CD4-positive, alpha-beta memory T cell (primary cell): ENCODE measurements around the gene CHCHD6. TPM values are rescaled to one million over a fixed set of nuclear protein-coding genes. Genes with fewer than 3 reads are reported as not detected.

Source experiments
- CTCF ChIA-PET: fragments of 350-600 bp; sonication (Branson Sonifier 250); formaldehyde crosslinking; loops from one replicate; lab custom pipeline; 2021; ENCODE audit warnings: inconsistent platforms; ENCODE audit not compliant: partially characterized antibody; lab: Charles Lee
- POLR2A ChIA-PET: fragments of 350-600 bp; sonication (Branson Sonifier 250); formaldehyde crosslinking; loops from one replicate; lab custom pipeline; 2021; ENCODE audit not compliant: partially characterized antibody; lab: Charles Lee
- DNase-seq, 5 donors: peaks; one replicate each; pipeline versions ENCODE4 v3.0.0 to v3.0.0-alpha.2; 2020 to 2022; ENCODE audit warnings: mixed read lengths in 1 of 5
- H3K27ac ChIP-seq: one replicate; pipeline ENCODE4 v1.7.0; 2013; ENCODE audit warnings: low read depth, low read length
- H3K27me3 ChIP-seq: 2 replicates; pipeline ENCODE4 v1.7.0; 2013; ENCODE audit warnings: mild to moderate bottlenecking, low read length, moderate library complexity; ENCODE audit not compliant: insufficient read depth
- H3K36me3 ChIP-seq: 2 replicates; pipeline ENCODE4 v1.7.0; 2013; ENCODE audit warnings: mild to moderate bottlenecking, low read length, moderate library complexity; ENCODE audit not compliant: insufficient read depth
- H3K4me1 ChIP-seq: 2 replicates; pipeline ENCODE4 v1.7.0; 2013; ENCODE audit warnings: mild to moderate bottlenecking, low read length, moderate library complexity; ENCODE audit not compliant: insufficient read depth
- H3K4me3 ChIP-seq, 2 donors: one replicate each; pipeline ENCODE4 v1.7.0; 2013; ENCODE audit warnings: low read length in 2 of 2, mild to moderate bottlenecking in 1 of 2
- H3K9me3 ChIP-seq, 2 donors: one replicate each; pipeline ENCODE4 v1.7.0; 2013; ENCODE audit warnings: low read length in 2 of 2, control low read depth in 1 of 2; ENCODE audit not compliant: control insufficient read depth in 1 of 2
- H3K27ac Mint-ChIP-seq, 7 donors: one replicate each; pipeline ENCODE4 v1.8.0; 2020 to 2021; ENCODE audit warnings: mixed read lengths in 7 of 7, mild to moderate bottlenecking in 6 of 7, inconsistent platforms in 3 of 7, moderate library complexity in 3 of 7
- H3K27me3 Mint-ChIP-seq, 2 donors: one replicate each; pipeline ENCODE4 v1.8.0; 2020 to 2021; ENCODE audit warnings: mixed read lengths in 2 of 2
- H3K36me3 Mint-ChIP-seq, 2 donors: one replicate each; pipeline ENCODE4 v1.8.0; 2020 to 2021; ENCODE audit warnings: mixed read lengths in 2 of 2, inconsistent platforms in 1 of 2, mild to moderate bottlenecking in 1 of 2
- H3K4me1 Mint-ChIP-seq, 4 donors: one replicate each; pipeline ENCODE4 v1.8.0; 2020 to 2021; ENCODE audit warnings: mixed read lengths in 4 of 4, mild to moderate bottlenecking in 1 of 4
- H3K4me3 Mint-ChIP-seq, 8 donors: one replicate each; pipeline ENCODE4 v1.8.0; 2020 to 2021; ENCODE audit warnings: mixed read lengths in 8 of 8, mild to moderate bottlenecking in 7 of 8, moderate library complexity in 6 of 8, inconsistent platforms in 3 of 8
- H3K9me3 Mint-ChIP-seq, 8 donors: one replicate each; pipeline ENCODE4 v1.8.0; 2020 to 2021; ENCODE audit warnings: mixed read lengths in 8 of 8, mild to moderate bottlenecking in 5 of 8, inconsistent platforms in 3 of 8, moderate library complexity in 1 of 8
- intact Hi-C: fragments of 100-400 bp; cut with micrococcal nuclease; formaldehyde crosslinking; loops from one replicate; pipeline ENCODE4 v1.15.1; 2023
- polyA plus RNA-seq, 2 donors: library from polyadenylated mRNA; unstranded; fragments of 300-500 nt; fragmentation: Illumina TruSeq; gene quantifications; one replicate each; pipeline ENCODE4 v1.2.3, GENCODE V29; 2021
- total RNA-seq, 2 experiments: library from RNA; stranded (reverse); gene quantifications; one replicate each; pipeline ENCODE4 v1.2.3, GENCODE V29; 2021

CHCHD6 gene
- total and polyA plus RNA-seq, 4 experiments from 2014 or later = 7.3 to 12.3 (median 10.2) TPM

DNA sequence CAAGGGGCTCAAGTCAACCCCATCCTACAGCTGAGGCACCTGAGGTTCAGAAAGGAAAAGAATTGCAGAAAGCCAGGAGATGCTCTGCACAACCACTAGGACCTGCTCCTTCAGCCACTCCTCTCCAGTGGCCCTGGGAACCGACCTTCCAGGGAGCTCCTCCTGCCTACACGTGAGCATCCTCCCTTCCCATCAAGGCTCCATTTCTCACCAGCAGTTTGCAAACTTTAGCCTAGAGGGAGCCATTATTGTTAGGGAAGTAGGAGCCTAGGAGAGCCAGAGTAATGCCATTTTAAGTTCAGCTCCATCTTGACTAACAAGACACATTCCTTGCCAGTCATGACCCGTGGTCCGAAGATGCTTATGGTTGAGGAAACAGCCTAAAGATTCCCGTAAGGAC lies 11.2 kb upstream of the CHCHD6 start:
- Mint-ChIP-seq H3K4me1 (no peaks in the 10 kb centered on the region), H3K27ac (no peak overlapping the region), H3K36me3 (no peaks in the 10 kb centered on the region), H3K4me3 (no peak overlapping the region), H3K9me3 (peaks cover 0 to 9% (median 0%) of the 10 kb centered on the region in 8 donors), H3K27me3 (peaks cover 26% of the 10 kb centered on the region in 2 donors)
- no peaks in the 10 kb centered on the region for H3K27me3 ChIP-seq
- no peak overlapping the region for H3K27ac ChIP-seq
- intact Hi-C loops = no loop called here
- POLR2A ChIA-PET = no interaction called here
- no peak overlapping the region for H3K4me3 ChIP-seq
- H3K4me1 ChIP-seq = no peaks in the 10 kb centered on the region
- CTCF ChIA-PET = interaction anchor here (0.7 to 2.0 kb wide), 2 partner anchors 11 to 39 kb away, joined by 3 to 5 read pairs; no protein-coding TSS in a partner anchor
- DNase-seq = no peak
- no peaks in the 10 kb centered on the region for H3K9me3 ChIP-seq
- no peaks in the 10 kb centered on the region for H3K36me3 ChIP-seq

- Histone ChIP-seq H3K4me3 (no peak overlapping the region), H3K4me1 (no peaks in the 10 kb centered on the region), H3K27ac (no peak overlapping the region), H3K9me3 (no peaks in the 10 kb centered on the region), H3K27me3 (no peaks in the 10 kb centered on the region), H3K36me3 (no peaks in the 10 kb centered on the region)
- intact Hi-C loops = no loop called here
- H3K27me3 Mint-ChIP-seq = peaks cover 26 to 30% of the 10 kb centered on the region in 2 donors
- peaks cover 0 to 9% (median 0%) of the 10 kb centered on the region in 8 donors for H3K9me3 Mint-ChIP-seq
- no peak for DNase-seq
- ChIA-PET POLR2A (no interaction called here), CTCF (interaction anchor here (2.0 kb wide), 1 partner anchor 12 kb away, joined by 5 read pairs; no protein-coding TSS in a partner anchor)
- no peak overlapping the region for H3K4me3 Mint-ChIP-seq
- no peaks in the 10 kb centered on the region for H3K36me3 Mint-ChIP-seq
- H3K4me1 Mint-ChIP-seq = no peaks in the 10 kb centered on the region
- no peak overlapping the region for H3K27ac Mint-ChIP-seq
These were observed 10.1 kb upstream of the CHCHD6 start for GRCh38 chr3:126693921-126694320.

- H3K4me3 Mint-ChIP-seq = no peak overlapping the region
- H3K9me3 Mint-ChIP-seq = peaks cover 0 to 7% (median 0%) of the 10 kb centered on the region in 8 donors
- no peaks in the 10 kb centered on the region for H3K4me1 Mint-ChIP-seq
- Histone ChIP-seq H3K27ac (no peak overlapping the region), H3K36me3 (no peaks in the 10 kb centered on the region), H3K4me1 (no peaks in the 10 kb centered on the region), H3K27me3 (no peaks in the 10 kb centered on the region), H3K4me3 (no peak overlapping the region), H3K9me3 (no peaks in the 10 kb centered on the region)
- peaks cover 37 to 38% of the 10 kb centered on the region in 2 donors for H3K27me3 Mint-ChIP-seq
- ChIA-PET POLR2A (no interaction called here), CTCF (interaction anchor here (1.4 kb wide), 1 partner anchor 17 kb away, joined by 4 read pairs; no protein-coding TSS in a partner anchor)
- H3K27ac Mint-ChIP-seq = no peak overlapping the region
- no peak for DNase-seq
- intact Hi-C loops = no loop called here
- no peaks in the 10 kb centered on the region for H3K36me3 Mint-ChIP-seq
These were observed 7.3 kb upstream of the CHCHD6 start for GRCh38 chr3:126696701-126697267.

- no peaks in the 10 kb centered on the region for H3K27me3 ChIP-seq
- H3K27ac ChIP-seq = no peak overlapping the region
- Mint-ChIP-seq H3K36me3 (peaks cover 0 to 3% of the 10 kb centered on the region in 2 donors), H3K9me3 (peaks cover 0 to 8% (median 0%) of the 10 kb centered on the region in 8 donors), H3K27ac (no peak overlapping the region), H3K4me1 (peaks cover 7 to 10% (median 8%) of the 10 kb centered on the region in 4 donors), H3K4me3 (no peak overlapping the region), H3K27me3 (peaks cover 31 to 44% of the 10 kb centered on the region in 2 donors)
- peaks cover 7% of the 10 kb centered on the region for H3K4me1 ChIP-seq
- no peak for DNase-seq
- H3K4me3 ChIP-seq = no peak overlapping the region
- intact Hi-C loops = no loop called here
- no peaks in the 10 kb centered on the region for H3K36me3 ChIP-seq
- POLR2A ChIA-PET = no interaction called here
- CTCF ChIA-PET = no interaction called here
- H3K9me3 ChIP-seq = no peaks in the 10 kb centered on the region
These were observed 5.0 kb upstream of the CHCHD6 start for GRCh38 chr3:126699011-126699410.

DNA sequence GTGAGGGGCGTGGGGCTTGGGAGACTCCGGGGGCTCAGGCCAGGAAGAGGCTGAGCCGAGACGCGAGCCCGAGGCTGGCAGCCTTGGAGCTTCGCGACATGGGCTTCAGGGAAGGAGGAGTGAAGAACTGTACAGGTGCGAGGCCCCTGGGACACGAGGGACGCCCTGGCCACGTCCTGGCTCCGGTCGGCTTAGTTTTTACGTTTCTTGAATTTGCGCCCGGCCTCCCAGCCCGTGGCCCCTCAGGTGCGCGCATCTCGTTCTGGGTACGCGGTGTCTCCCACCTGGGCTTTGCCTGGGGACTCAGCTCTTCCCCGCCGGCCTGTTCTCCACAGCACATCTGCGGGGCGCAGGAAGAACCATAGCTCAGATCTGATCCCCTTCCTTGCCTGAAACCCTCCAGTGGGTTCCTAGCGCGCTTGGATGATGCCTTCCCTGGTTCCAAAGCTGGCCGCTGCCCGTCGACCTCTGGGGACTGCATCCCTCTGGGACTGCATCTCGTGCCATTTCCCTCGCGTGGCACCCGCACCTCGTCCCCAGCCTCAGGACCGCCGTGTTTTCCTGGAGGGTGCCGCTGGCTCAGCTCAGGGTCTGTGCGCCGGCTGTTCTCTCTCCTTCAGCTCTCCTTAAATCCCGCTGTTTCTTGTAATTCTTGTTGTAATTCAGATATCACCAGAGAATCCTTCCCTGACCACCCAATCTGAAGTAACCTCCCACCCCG lies 614 bp downstream of the CHCHD6 start:
- Mint-ChIP-seq H3K36me3 (peaks cover 8 to 14% of the 10 kb centered on the region in 2 donors), H3K27ac (peak overlapping the region; percentile 29 to 91 (median 78)), H3K27me3 (peaks cover 8 to 23% of the 10 kb centered on the region in 2 donors), H3K9me3 (peaks cover 0 to 2% (median 0%) of the 10 kb centered on the region in 8 donors), H3K4me3 (peak overlapping the region; percentile 91 to 98 (median 96)), H3K4me1 (peaks cover 10 to 26% (median 17%) of the 10 kb centered on the region in 4 donors)
- DNase-seq = no peak
- Histone ChIP-seq H3K4me3 (peak overlapping the region; percentile 34 to 81), H3K27me3 (no peaks in the 10 kb centered on the region), H3K36me3 (no peaks in the 10 kb centered on the region), H3K4me1 (peaks cover 18% of the 10 kb centered on the region), H3K9me3 (no peaks in the 10 kb centered on the region), H3K27ac (peak overlapping the region; percentile 49)
- ChIA-PET CTCF (interaction anchor here (0.6 to 2.8 kb wide), 5 partner anchors 10 to 624 kb away, joined by 3 to 14 read pairs (median 3); partner anchors contain the start of gene PLXNA1), POLR2A (interaction anchor here (0.7 kb wide), 1 partner anchor 278 kb away, joined by 4 read pairs; the partner anchor contains the start of gene PLXNA1)
- intact Hi-C loops = loop anchor here (1.0 to 10.0 kb wide), 8 partner anchors 49 to 1107 kb away; partner anchors contain the start of genes ABTB1, KLF15, OSBPL11 and SLC41A3

GRCh38 chr3:126706631-126707030 lies 2.6 kb downstream of the CHCHD6 start:
- no peaks in the 10 kb centered on the region for H3K27me3 ChIP-seq
- H3K27ac ChIP-seq = no peak overlapping the region
- no peaks in the 10 kb centered on the region for H3K9me3 ChIP-seq
- intact Hi-C loops = loop anchor here (10.0 kb wide), 1 partner anchor 968 kb away; the partner anchor contains the start of gene ABTB1
- peaks cover 18% of the 10 kb centered on the region for H3K4me1 ChIP-seq
- peaks cover under 1 to 9% of the 10 kb centered on the region in 2 donors for H3K27me3 Mint-ChIP-seq
- H3K9me3 Mint-ChIP-seq = peaks cover 0 to 2% (median 0%) of the 10 kb centered on the region in 8 donors
- no peaks in the 10 kb centered on the region for H3K36me3 ChIP-seq
- peaks cover 10 to 33% (median 17%) of the 10 kb centered on the region in 4 donors for H3K4me1 Mint-ChIP-seq
- no peak for DNase-seq
- peak overlapping the region in 1 of 7 donors; percentile 43 for H3K27ac Mint-ChIP-seq
- ChIA-PET POLR2A (no interaction called here), CTCF (interaction anchor here (1.3 kb wide), 1 partner anchor 27 kb away, joined by 3 read pairs; no protein-coding TSS in a partner anchor)
- H3K36me3 Mint-ChIP-seq = peaks cover 8 to 15% of the 10 kb centered on the region in 2 donors
- no peak overlapping the region for H3K4me3 ChIP-seq
- no peak overlapping the region for H3K4me3 Mint-ChIP-seq
